H9 (cell line): ENCODE data around the gene CLIC1. TPM values are rescaled to one million over a fixed set of nuclear protein-coding genes. Genes with fewer than 3 reads are reported as not detected.

Experiments used
- DNase-seq: peaks from one replicate; pipeline ENCODE4 v3.0.0-alpha.2; 2017
- H2AFZ ChIP-seq: one replicate; pipeline ENCODE4 v1.6.1; 2013; ENCODE audit warnings: mild to moderate bottlenecking, low read length, control low read depth, moderate library complexity
- H2AK5ac ChIP-seq: 2 replicates; pipeline ENCODE4 v1.6.1; 2013; ENCODE audit warnings: low read length, control low read depth, mixed read lengths; ENCODE audit not compliant: insufficient read length
- H2BK120ac ChIP-seq: one replicate; pipeline ENCODE4 v1.6.1; 2013; ENCODE audit warnings: low read depth, mild to moderate bottlenecking, low read length, control low read depth, inconsistent platforms; ENCODE audit not compliant: poor library complexity, severe bottlenecking
- H2BK12ac ChIP-seq: 2 replicates; pipeline ENCODE4 v1.6.1; 2013; ENCODE audit warnings: low read length, control low read depth, mixed read lengths, low read depth; ENCODE audit not compliant: insufficient read length
- H2BK15ac ChIP-seq: 2 replicates; pipeline ENCODE4 v1.6.1; 2013; ENCODE audit warnings: low read depth, low read length, control low read depth
- H2BK20ac ChIP-seq: one replicate; pipeline ENCODE4 v1.6.1; 2013; ENCODE audit warnings: low read depth, mild to moderate bottlenecking, low read length, control low read depth, inconsistent platforms; ENCODE audit not compliant: poor library complexity, severe bottlenecking
- H2BK5ac ChIP-seq: 2 replicates; pipeline ENCODE4 v1.6.1; 2013; ENCODE audit warnings: low read length, control low read depth, mixed read lengths; ENCODE audit not compliant: insufficient read length
- H3K14ac ChIP-seq: 2 replicates; pipeline ENCODE4 v1.6.1; 2013; ENCODE audit warnings: low read length, control low read depth; ENCODE audit not compliant: insufficient read depth
- H3K18ac ChIP-seq: 2 replicates; pipeline ENCODE4 v1.6.1; 2013; ENCODE audit warnings: low read depth, mild to moderate bottlenecking, mixed read lengths, low read length, control low read depth; ENCODE audit not compliant: insufficient read length
- H3K23ac ChIP-seq: 2 replicates; pipeline ENCODE4 v1.6.1; 2013; ENCODE audit warnings: low read length, control low read depth, mixed read lengths, low read depth; ENCODE audit not compliant: insufficient read length
- H3K23me2 ChIP-seq: 2 replicates; pipeline ENCODE4 v1.6.1; 2013; ENCODE audit warnings: low read depth, mild to moderate bottlenecking, mixed read lengths, low read length, control low read depth; ENCODE audit not compliant: insufficient read length, poor library complexity, severe bottlenecking
- H3K27ac ChIP-seq: 2 replicates; pipeline ENCODE4 v1.5.1; 2013; ENCODE audit warnings: low read length, control low read depth, mixed read lengths, low read depth; ENCODE audit not compliant: insufficient read length
- H3K27me3 ChIP-seq: 2 replicates; pipeline ENCODE4 v1.6.1; 2013; ENCODE audit warnings: low read length, control low read depth, inconsistent platforms; ENCODE audit not compliant: insufficient read depth
- H3K4ac ChIP-seq: 2 replicates; pipeline ENCODE4 v1.6.1; 2013; ENCODE audit warnings: low read depth, mild to moderate bottlenecking, control low read depth, inconsistent platforms, low read length, moderate library complexity
- H3K4me1 ChIP-seq: 2 replicates; pipeline ENCODE4 v1.6.1; 2013; ENCODE audit warnings: low read length, control low read depth, inconsistent platforms; ENCODE audit not compliant: insufficient read depth
- H3K4me2 ChIP-seq: 2 replicates; pipeline ENCODE4 v1.6.1; 2013; ENCODE audit warnings: low read length, control low read depth, mixed read lengths; ENCODE audit not compliant: insufficient read length, insufficient read depth
- H3K56ac ChIP-seq: 2 replicates; pipeline ENCODE4 v1.6.1; 2013; ENCODE audit warnings: low read depth, mild to moderate bottlenecking, mixed read lengths, low read length, control low read depth; ENCODE audit not compliant: insufficient read length
- H3K79me1 ChIP-seq: 2 replicates; pipeline ENCODE4 v1.6.1; 2013; ENCODE audit warnings: low read depth, mild to moderate bottlenecking, moderate library complexity, low read length, control low read depth, inconsistent platforms; ENCODE audit not compliant: insufficient read depth, poor library complexity, severe bottlenecking
- H3K79me2 ChIP-seq: 2 replicates; pipeline ENCODE4 v1.6.1; 2013; ENCODE audit warnings: low read length, control low read depth, inconsistent platforms; ENCODE audit not compliant: insufficient read depth
- H3K9ac ChIP-seq: 2 replicates; pipeline ENCODE4 v1.6.1; 2013; ENCODE audit warnings: low read length, control low read depth, mixed read lengths; ENCODE audit not compliant: insufficient read length; ENCODE audit errors: extremely low read depth
- H3K9me3 ChIP-seq: one replicate; pipeline ENCODE4 v1.6.1; 2013; ENCODE audit warnings: low read depth, low read length, inconsistent platforms; ENCODE audit not compliant: control insufficient read depth
- H3T11ph ChIP-seq: one replicate; pipeline ENCODE4 v1.6.1; 2013; ENCODE audit warnings: mild to moderate bottlenecking, low read length, control low read depth, inconsistent platforms
- H4K20me1 ChIP-seq: one replicate; pipeline ENCODE4 v1.6.1; 2013; ENCODE audit not compliant: control insufficient read depth, insufficient read length, insufficient read depth
- H4K5ac ChIP-seq: 2 replicates; pipeline ENCODE4 v1.6.1; 2013; ENCODE audit warnings: low read depth, mild to moderate bottlenecking, mixed read lengths, low read length, control low read depth; ENCODE audit not compliant: insufficient read length
- H4K8ac ChIP-seq: replicated peaks from 2 replicates; pipeline ENCODE4 v1.6.1; 2013; ENCODE audit warnings: low read length, control low read depth, mixed read lengths, low read depth; ENCODE audit not compliant: insufficient read length
- H4K91ac ChIP-seq: 2 replicates; pipeline ENCODE4 v1.6.1; 2013; ENCODE audit warnings: low read depth, mild to moderate bottlenecking, moderate library complexity, mixed read lengths, low read length, control low read depth; ENCODE audit not compliant: insufficient read length
- H3K27ac Mint-ChIP-seq, 3 experiments: 2 replicates in 2 of 3; 3 replicates in 1 of 3; pipeline ENCODE4 v1.8.0; 2020 to 2021; ENCODE audit warnings: mixed read lengths in 3 of 3, mild to moderate bottlenecking in 1 of 3, moderate library complexity in 1 of 3
- H3K27me3 Mint-ChIP-seq: 2 replicates; pipeline ENCODE4 v1.8.0; 2021; ENCODE audit warnings: low read depth, mild to moderate bottlenecking, moderate library complexity, mixed read lengths
- H3K36me3 Mint-ChIP-seq, 3 experiments: 2 replicates in 2 of 3; 3 replicates in 1 of 3; pipeline ENCODE4 v1.8.0; 2020 to 2021; ENCODE audit warnings: low read depth in 3 of 3, mixed read lengths in 3 of 3; ENCODE audit not compliant: insufficient read depth in 1 of 3
- H3K4me1 Mint-ChIP-seq, 2 experiments: 2 replicates each; pipeline ENCODE4 v1.8.0; 2020; ENCODE audit warnings: mixed read lengths in 2 of 2
- H3K4me3 Mint-ChIP-seq, 2 experiments: 2 replicates in 1 of 2; 3 replicates in 1 of 2; pipeline ENCODE4 v1.8.0; 2020 to 2021; ENCODE audit warnings: mild to moderate bottlenecking in 2 of 2, mixed read lengths in 2 of 2, moderate library complexity in 1 of 2
- H3K9me3 Mint-ChIP-seq, 2 experiments: 2 replicates in 1 of 2; 3 replicates in 1 of 2; pipeline ENCODE4 v1.8.0; 2020; ENCODE audit warnings: mild to moderate bottlenecking in 2 of 2, mixed read lengths in 2 of 2, moderate library complexity in 1 of 2
- WGBS: extraction: QIAGEN DNeasy Blood & Tissue Kit; methylation state at CpG from one replicate; pipeline ENCODE4 v1.1.7; 2013; ENCODE audit warnings: missing lambda C conversion rate, low lambda C conversion rate, mixed read lengths; ENCODE audit not compliant: insufficient read length; ENCODE audit errors: extremely low coverage; 5-methylcytosine and 5-hydroxymethylcytosine counted together
- total RNA-seq: library from RNA; stranded (reverse); gene quantifications from 2 replicates; pipeline ENCODE4 v1.2.1, GENCODE V29; 2021
- TF ChIP-seq, protein P1 (sequence below): fragments of 200-600 bp; sonication (generic); conservative IDR thresholded peaks from 3 replicates; pipeline ENCODE4 v1.8.0; 2021; ENCODE audit warnings: antibody characterized with exemption, mild to moderate bottlenecking

The CLIC1 gene
- total RNA-seq, 1 experiment from 2014 or later, result 265 TPM

DNA sequence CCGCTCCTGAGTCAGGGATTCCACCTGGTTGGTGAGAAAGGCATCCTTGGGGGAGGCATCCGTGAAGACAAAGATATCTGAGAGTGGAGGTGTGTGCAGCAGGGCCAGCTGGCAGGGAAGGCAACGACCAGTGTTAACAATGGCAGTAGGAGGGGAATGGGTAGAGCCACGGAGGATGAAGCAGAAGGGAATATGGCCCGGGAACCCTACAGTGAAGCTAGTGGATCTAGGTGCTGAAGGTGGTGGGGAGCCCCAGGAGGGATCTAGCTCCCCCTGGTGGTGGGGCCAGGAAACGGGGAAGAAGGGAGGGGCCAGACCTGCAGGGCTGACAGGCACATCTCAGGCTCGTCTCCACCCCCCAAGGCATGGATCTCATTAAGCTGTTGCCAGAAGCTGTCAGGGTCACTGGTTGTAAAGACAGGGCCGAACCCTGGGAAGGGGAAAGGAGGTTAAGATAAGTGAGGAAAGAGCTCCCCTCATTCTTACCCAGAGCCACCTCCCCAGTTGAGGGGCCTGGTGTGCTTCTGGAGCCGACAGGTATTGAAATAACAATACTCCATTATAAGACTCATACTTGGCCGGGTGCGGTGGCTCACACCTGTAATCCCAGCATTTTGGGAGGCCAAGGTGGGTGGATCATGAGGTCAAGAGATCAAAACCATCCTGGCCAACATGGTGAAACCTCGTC lies 33.5 kb upstream of the CLIC1 start:
- Histone ChIP-seq H2BK15ac (no peak overlapping the region), H3K23me2 (no peaks in the 10 kb centered on the region), H3K27me3 (no peaks in the 10 kb centered on the region), H4K8ac (no peak overlapping the region), H3K79me1 (no peaks in the 10 kb centered on the region), H4K91ac (no peak overlapping the region), H3K4me2 (no peak overlapping the region), H3K14ac (no peak overlapping the region), H3K9ac (no peak overlapping the region), H3K4ac (no peak overlapping the region), H3K79me2 (no peaks in the 10 kb centered on the region), H3K18ac (no peak overlapping the region), H2BK120ac (no peak overlapping the region), H3T11ph (no peak overlapping the region), H2AK5ac (no peak overlapping the region), H3K27ac (no peak overlapping the region), H4K20me1 (no peaks in the 10 kb centered on the region), H3K23ac (no peak overlapping the region), H3K4me1 (no peaks in the 10 kb centered on the region), H2AFZ (no peak overlapping the region), H3K9me3 (no peaks in the 10 kb centered on the region), H4K5ac (no peak overlapping the region), H2BK12ac (no peak overlapping the region), H3K56ac (no peak overlapping the region), H2BK20ac (no peak overlapping the region), H2BK5ac (no peak overlapping the region)
- WGBS, result no CpG with 5 or more reads among the region's 12 CpGs
- Mint-ChIP-seq H3K4me1 (peaks cover 10 to 12% of the 10 kb centered on the region in 2 experiments), H3K27ac (peak overlapping the region in 1 of 3 experiments; percentile 25; a peak in 1 of 7 replicates), H3K4me3 (no peak overlapping the region; a peak in 1 of 5 replicates), H3K9me3 (no peaks in the 10 kb centered on the region; a peak in 1 of 5 replicates), H3K36me3 (no peaks in the 10 kb centered on the region; a peak in 1 of 7 replicates), H3K27me3 (no peaks in the 10 kb centered on the region; the same call in 1 of the 2 replicates)
- peak; percentile 85 for DNase-seq
- TF ChIP-seq, protein P1, sequence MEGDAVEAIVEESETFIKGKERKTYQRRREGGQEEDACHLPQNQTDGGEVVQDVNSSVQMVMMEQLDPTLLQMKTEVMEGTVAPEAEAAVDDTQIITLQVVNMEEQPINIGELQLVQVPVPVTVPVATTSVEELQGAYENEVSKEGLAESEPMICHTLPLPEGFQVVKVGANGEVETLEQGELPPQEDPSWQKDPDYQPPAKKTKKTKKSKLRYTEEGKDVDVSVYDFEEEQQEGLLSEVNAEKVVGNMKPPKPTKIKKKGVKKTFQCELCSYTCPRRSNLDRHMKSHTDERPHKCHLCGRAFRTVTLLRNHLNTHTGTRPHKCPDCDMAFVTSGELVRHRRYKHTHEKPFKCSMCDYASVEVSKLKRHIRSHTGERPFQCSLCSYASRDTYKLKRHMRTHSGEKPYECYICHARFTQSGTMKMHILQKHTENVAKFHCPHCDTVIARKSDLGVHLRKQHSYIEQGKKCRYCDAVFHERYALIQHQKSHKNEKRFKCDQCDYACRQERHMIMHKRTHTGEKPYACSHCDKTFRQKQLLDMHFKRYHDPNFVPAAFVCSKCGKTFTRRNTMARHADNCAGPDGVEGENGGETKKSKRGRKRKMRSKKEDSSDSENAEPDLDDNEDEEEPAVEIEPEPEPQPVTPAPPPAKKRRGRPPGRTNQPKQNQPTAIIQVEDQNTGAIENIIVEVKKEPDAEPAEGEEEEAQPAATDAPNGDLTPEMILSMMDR, result peak; percentile 97
